GM21576 (cell line): ENCODE results near the gene M1AP.
"Not testable (repeated sequence)": the region's sequence is repeated elsewhere in the genome, so short reads cannot be mapped to it uniquely, and the experiment has no call there.

ENCODE experiments used
- ATAC-seq: cut with Tn5 transposase; IDR thresholded peaks from one replicate; pipeline ENCODE4 v1.9.1; 2021; ENCODE audit warnings: mild to moderate bottlenecking, moderate library complexity; ENCODE audit not compliant: unreplicated experiment

M1AP gene

GRCh38 chr2:74569686-74570085 is 78.4 kb downstream of the M1AP start:
- ATAC-seq: no peak

GRCh38 chr2:74567881-74568280 is 80.2 kb downstream of the M1AP start:
- no peak for ATAC-seq

- ATAC-seq: no peak
These were observed 81.4 kb downstream of the M1AP start for GRCh38 chr2:74566754-74567085.

GRCh38 chr2:74566076-74566753 is 81.9 kb downstream of the M1AP start:
- no peak for ATAC-seq

- no peak for ATAC-seq
These were observed 83.9 kb downstream of the M1AP start for GRCh38 chr2:74564222-74564621.

GRCh38 chr2:74562126-74562775 is 85.9 kb downstream of the M1AP start:
- no peak for ATAC-seq

GRCh38 chr2:74561022-74561421 is 87.1 kb downstream of the M1AP start:
- not testable (repeated sequence) for ATAC-seq

GRCh38 chr2:74560591-74560990 is 87.5 kb downstream of the M1AP start:
- ATAC-seq: no peak

GRCh38 chr2:74559912-74560311 is 88.2 kb downstream of the M1AP start:
- no peak for ATAC-seq

- ATAC-seq: no peak
These were observed 89.6 kb downstream of the M1AP start for GRCh38 chr2:74558284-74559230.

- no peak for ATAC-seq
These were observed 91.2 kb downstream of the M1AP start for GRCh38 chr2:74556831-74557370.

GRCh38 chr2:74556159-74556558 is 92.0 kb downstream of the M1AP start:
- no peak for ATAC-seq

GRCh38 chr2:74555610-74556103 is 92.5 kb downstream of the M1AP start:
- no peak for ATAC-seq

- ATAC-seq: peak; percentile 31
These were observed 93.2 kb downstream of the M1AP start for GRCh38 chr2:74554820-74555531.

- peak; percentile 48 for ATAC-seq
These were observed 94.0 kb downstream of the M1AP start, which contains the start of the genes DOK1 and LOXL3 for GRCh38 chr2:74553892-74554819. Gene DOK1 (plus strand): TSS chr2:74554720. CDS start chr2:74554755, 35 bp downstream. Gene LOXL3 (minus strand): TSS chr2:74553942. CDS start chr2:74552634, 1,308 bp downstream.

- ATAC-seq: no peak
These were observed 95.0 kb downstream of the M1AP start for GRCh38 chr2:74552914-74553811.

- ATAC-seq: no peak
These were observed 95.9 kb downstream of the M1AP start for GRCh38 chr2:74551942-74552913.
